ENCODE data around the gene OR6K2. TPM values are rescaled to one million over a fixed set of nuclear protein-coding genes. Genes with fewer than 3 reads are reported as not detected.

The OR6K2 gene
- total and polyA plus RNA-seq, 4 donors, result not detected

DNA sequence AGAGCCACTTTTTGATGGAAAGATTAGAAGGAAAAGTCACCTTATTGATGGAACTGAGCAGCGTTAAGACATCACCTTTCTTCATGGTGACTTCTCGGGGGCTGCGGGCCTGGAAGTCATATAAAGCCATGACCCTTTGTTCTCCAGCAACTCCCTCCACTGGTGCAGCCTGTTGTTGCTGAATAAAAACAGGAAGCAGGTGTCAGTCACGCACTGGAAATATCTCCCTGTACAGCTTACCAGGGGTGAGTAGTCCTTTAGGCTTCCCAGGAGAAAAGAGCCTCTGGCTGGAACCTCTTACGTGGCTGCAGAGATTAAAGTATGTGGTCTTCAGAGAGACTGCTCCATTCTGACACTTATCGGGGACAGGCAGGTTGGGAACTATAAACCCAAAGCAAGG, 45.9 kb downstream of the OR6K2 start:
- H3K4me3 ChIP-seq (ENCODE audit: low read depth in 1 of 3, low read length in 3 of 3), result no peak overlapping the region
- WGBS, result 48% methylated on average over 6 of the region's 6 CpGs
- TF ChIP-seq, protein P1, sequence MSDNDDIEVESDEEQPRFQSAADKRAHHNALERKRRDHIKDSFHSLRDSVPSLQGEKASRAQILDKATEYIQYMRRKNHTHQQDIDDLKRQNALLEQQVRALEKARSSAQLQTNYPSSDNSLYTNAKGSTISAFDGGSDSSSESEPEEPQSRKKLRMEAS (IDR thresholded peaks at IDR 0.05), result no peak

DNA sequence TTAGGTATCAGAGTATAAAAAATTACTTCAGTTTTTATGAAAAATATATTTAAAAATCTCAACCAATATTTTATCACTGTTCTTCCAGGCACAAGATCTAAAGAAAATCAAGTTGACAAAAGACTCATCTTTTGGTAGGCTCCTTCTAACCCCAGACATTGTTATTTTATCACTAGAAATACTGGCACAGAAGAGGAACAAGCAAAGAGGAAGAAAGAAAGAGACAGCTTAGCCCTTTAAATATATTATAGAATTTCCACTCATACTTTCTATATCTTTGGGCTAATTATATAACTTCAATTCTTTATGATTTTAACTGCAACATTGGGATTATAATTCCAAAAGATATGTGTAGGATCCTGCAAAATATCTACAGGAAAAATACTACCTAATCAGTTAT, 46.4 kb downstream of the OR6K2 start:
- no peak overlapping the region for H3K27ac ChIP-seq (ENCODE audit: low read depth in 1 of 2, low read length in 2 of 2)
- no peak for DNase-seq (ENCODE audit: low spot score)
- no peaks in the 10 kb centered on the region for H3K36me3 ChIP-seq (ENCODE audit: control insufficient read depth in 4 of 4, insufficient read depth in 3 of 4, low read depth in 1 of 4, low read length in 3 of 4)
- H3K4me3 ChIP-seq (ENCODE audit: low read depth in 1 of 3, low read length in 3 of 3), result no peak overlapping the region
- H3K9me3 ChIP-seq (ENCODE audit: control insufficient read depth in 4 of 4, low read length in 3 of 4), result no peaks in the 10 kb centered on the region
- H3K27me3 ChIP-seq (ENCODE audit: control insufficient read depth in 4 of 4, insufficient read depth in 4 of 4, low read length in 3 of 4), result no peaks in the 10 kb centered on the region
- no peaks in the 10 kb centered on the region for H3K4me1 ChIP-seq (ENCODE audit: control insufficient read depth in 4 of 4, insufficient read depth in 4 of 4, low read length in 3 of 4)
- H3K9ac ChIP-seq (ENCODE audit: low read depth in 1 of 2, low read length in 2 of 2), result no peak overlapping the region
- TF ChIP-seq FOXA2 (IDR thresholded peaks at IDR 0.05) (no peak), SP1 (IDR thresholded peaks at IDR 0.05) (no peak), HNF4A (conservative IDR thresholded peaks at IDR 0.05) (no peak), GABPA (IDR thresholded peaks at IDR 0.05 in 1 of 2, conservative IDR thresholded peaks at IDR 0.05 in 1 of 2) (no peak), EGR1 (IDR thresholded peaks at IDR 0.05; ENCODE audit: low read depth in 2 of 2) (no peak)

More for the DNA sequence above, 45.9 kb downstream of the OR6K2 start:
- Histone ChIP-seq H3K36me3 (ENCODE audit: control insufficient read depth in 4 of 4, insufficient read depth in 3 of 4, low read depth in 1 of 4, low read length in 3 of 4) (no peaks in the 10 kb centered on the region), H3K4me1 (ENCODE audit: control insufficient read depth in 4 of 4, insufficient read depth in 4 of 4, low read length in 3 of 4) (no peaks in the 10 kb centered on the region), H3K27ac (ENCODE audit: low read depth in 1 of 2, low read length in 2 of 2) (no peak overlapping the region), H3K9ac (ENCODE audit: low read depth in 1 of 2, low read length in 2 of 2) (no peak overlapping the region), H3K27me3 (ENCODE audit: control insufficient read depth in 4 of 4, insufficient read depth in 4 of 4, low read length in 3 of 4) (no peaks in the 10 kb centered on the region), H3K9me3 (ENCODE audit: control insufficient read depth in 4 of 4, low read length in 3 of 4) (no peaks in the 10 kb centered on the region)
- no peak for DNase-seq (ENCODE audit: low spot score)

DNA sequence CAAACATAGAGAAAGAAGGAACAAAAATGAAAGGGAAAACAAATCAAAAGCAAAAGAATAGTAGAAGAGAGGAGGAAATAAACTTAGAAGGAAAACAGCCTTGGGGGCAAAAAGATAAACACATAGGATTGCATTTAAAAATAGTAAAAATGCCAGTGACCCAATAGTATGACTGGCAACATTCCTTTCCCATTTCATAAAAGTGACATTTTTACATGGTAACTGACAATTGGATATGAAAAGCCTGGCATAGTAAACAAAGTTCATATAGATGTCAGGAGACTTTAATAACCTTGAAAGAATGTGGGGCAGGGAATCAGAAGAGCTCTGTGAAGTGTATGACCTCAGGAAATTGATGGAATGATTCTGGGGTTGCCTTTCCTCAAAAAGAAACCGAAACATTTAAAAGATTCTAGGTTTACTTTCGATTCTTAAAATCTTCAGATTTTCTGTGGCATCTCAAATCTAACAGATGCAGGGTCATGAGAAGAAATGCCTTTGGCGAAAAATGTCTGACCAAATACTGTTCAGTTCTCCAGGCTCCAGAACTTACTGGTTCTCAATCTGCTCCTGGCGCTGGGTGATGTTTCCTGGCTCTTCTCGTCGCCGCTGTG, 47.6 kb downstream of the OR6K2 start:
- no peaks in the 10 kb centered on the region for H3K4me1 ChIP-seq (ENCODE audit: control insufficient read depth in 4 of 4, insufficient read depth in 4 of 4, low read length in 3 of 4)
- no peak overlapping the region for H3K27ac ChIP-seq (ENCODE audit: low read depth in 1 of 2, low read length in 2 of 2)
- no peaks in the 10 kb centered on the region for H3K9me3 ChIP-seq (ENCODE audit: control insufficient read depth in 4 of 4, low read length in 3 of 4)
- H3K27me3 ChIP-seq (ENCODE audit: control insufficient read depth in 4 of 4, insufficient read depth in 4 of 4, low read length in 3 of 4), result no peaks in the 10 kb centered on the region
- H3K9ac ChIP-seq (ENCODE audit: low read depth in 1 of 2, low read length in 2 of 2), result no peak overlapping the region
- no peaks in the 10 kb centered on the region for H3K36me3 ChIP-seq (ENCODE audit: control insufficient read depth in 4 of 4, insufficient read depth in 3 of 4, low read depth in 1 of 4, low read length in 3 of 4)
- no peak overlapping the region for H3K4me3 ChIP-seq (ENCODE audit: low read depth in 1 of 3, low read length in 3 of 3)
- WGBS, result 78% methylated on average over 7 of the region's 7 CpGs
- TF ChIP-seq TAF1 (conservative IDR thresholded peaks at IDR 0.05) (no peak), SP1 (IDR thresholded peaks at IDR 0.05) (no peak), EGR1 (IDR thresholded peaks at IDR 0.05; ENCODE audit: low read depth in 2 of 2) (no peak)
- TF ChIP-seq, protein P2, sequence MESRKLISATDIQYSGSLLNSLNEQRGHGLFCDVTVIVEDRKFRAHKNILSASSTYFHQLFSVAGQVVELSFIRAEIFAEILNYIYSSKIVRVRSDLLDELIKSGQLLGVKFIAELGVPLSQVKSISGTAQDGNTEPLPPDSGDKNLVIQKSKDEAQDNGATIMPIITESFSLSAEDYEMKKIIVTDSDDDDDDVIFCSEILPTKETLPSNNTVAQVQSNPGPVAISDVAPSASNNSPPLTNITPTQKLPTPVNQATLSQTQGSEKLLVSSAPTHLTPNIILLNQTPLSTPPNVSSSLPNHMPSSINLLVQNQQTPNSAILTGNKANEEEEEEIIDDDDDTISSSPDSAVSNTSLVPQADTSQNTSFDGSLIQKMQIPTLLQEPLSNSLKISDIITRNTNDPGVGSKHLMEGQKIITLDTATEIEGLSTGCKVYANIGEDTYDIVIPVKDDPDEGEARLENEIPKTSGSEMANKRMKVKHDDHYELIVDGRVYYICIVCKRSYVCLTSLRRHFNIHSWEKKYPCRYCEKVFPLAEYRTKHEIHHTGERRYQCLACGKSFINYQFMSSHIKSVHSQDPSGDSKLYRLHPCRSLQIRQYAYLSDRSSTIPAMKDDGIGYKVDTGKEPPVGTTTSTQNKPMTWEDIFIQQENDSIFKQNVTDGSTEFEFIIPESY (IDR thresholded peaks at IDR 0.05), result no peak
- TF ChIP-seq, protein P3, sequence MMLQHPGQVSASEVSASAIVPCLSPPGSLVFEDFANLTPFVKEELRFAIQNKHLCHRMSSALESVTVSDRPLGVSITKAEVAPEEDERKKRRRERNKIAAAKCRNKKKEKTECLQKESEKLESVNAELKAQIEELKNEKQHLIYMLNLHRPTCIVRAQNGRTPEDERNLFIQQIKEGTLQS (IDR thresholded peaks at IDR 0.05), result no peak
- DNase-seq (ENCODE audit: low spot score), result no peak

Other genes with a start within 250 kb of the OR6K2 start
- gene OR10K1, start 238.8 kb downstream of the OR6K2 start, total RNA-seq, result not detected
- gene OR10K1, start 238.8 kb downstream of the OR6K2 start, polyA plus RNA-seq, result not detected
- not detected for gene OR10R2, start 228.4 kb downstream of the OR6K2 start, total RNA-seq
- gene OR10R2, start 228.4 kb downstream of the OR6K2 start, polyA plus RNA-seq, result not detected
- gene OR6Y1, start 146.2 kb downstream of the OR6K2 start, total RNA-seq, result not detected
- gene OR6Y1, start 146.2 kb downstream of the OR6K2 start, polyA plus RNA-seq, result not detected
- not detected for gene OR6P1, start 130.1 kb downstream of the OR6K2 start, total RNA-seq
- not detected for gene OR6P1, start 130.1 kb downstream of the OR6K2 start, polyA plus RNA-seq
- not detected for gene OR10X1, start 120.8 kb downstream of the OR6K2 start, total RNA-seq
- gene OR10X1, start 120.8 kb downstream of the OR6K2 start, polyA plus RNA-seq, result not detected
- gene OR10Z1, start 95.4 kb downstream of the OR6K2 start, total RNA-seq, result not detected
- gene OR10Z1, start 95.4 kb downstream of the OR6K2 start, polyA plus RNA-seq, result not detected
- gene SPTA1, start 13.9 kb downstream of the OR6K2 start, total RNA-seq, result 100 to 1,000 TPM in 1 of 2 donors, under 1 TPM in 1; 0.08 to 542 TPM
- under 1 TPM in 1 of 2 donors, not detected in 1; 0.08 TPM for gene SPTA1, start 13.9 kb downstream of the OR6K2 start, polyA plus RNA-seq
- gene OR6K3, start 20.1 kb upstream of the OR6K2 start, total RNA-seq, result under 1 TPM in 1 of 2 donors, not detected in 1; 0.19 TPM
- gene OR6K3, start 20.1 kb upstream of the OR6K2 start, polyA plus RNA-seq, result not detected
- gene OR6K6, start 54.1 kb upstream of the OR6K2 start, total RNA-seq, result not detected
- not detected for gene OR6K6, start 54.1 kb upstream of the OR6K2 start, polyA plus RNA-seq
- gene OR6N1, start 71.5 kb upstream of the OR6K2 start, total RNA-seq, result not detected
- gene OR6N1, start 71.5 kb upstream of the OR6K2 start, polyA plus RNA-seq, result not detected
- not detected for gene OR6N2, start 80.6 kb upstream of the OR6K2 start, total RNA-seq
- not detected for gene OR6N2, start 80.6 kb upstream of the OR6K2 start, polyA plus RNA-seq
- gene MNDA, start 130.7 kb upstream of the OR6K2 start, total RNA-seq, result 10 to 100 TPM in 1 of 2 donors, 1 to 10 TPM in 1; 4.9 to 16.6 TPM
- gene MNDA, start 130.7 kb upstream of the OR6K2 start, polyA plus RNA-seq, result 1 to 10 TPM; 3.7 to 3.8 TPM
- 1 to 10 TPM in 1 of 2 donors, under 1 TPM in 1; 0.61 to 1.3 TPM for gene PYHIN1, start 230.9 kb upstream of the OR6K2 start, total RNA-seq
- under 1 TPM; 0.32 to 0.88 TPM for gene PYHIN1, start 230.9 kb upstream of the OR6K2 start, polyA plus RNA-seq

All from liver (tissue), 9 donors.